Central memory CD4-positive, alpha-beta T cell (primary cell): ENCODE data around the gene AVPR1B.

ENCODE experiments used
- DNase-seq: peaks from one replicate; pipeline ENCODE4 v3.0.0; 2022
- total RNA-seq, 3 experiments: gene quantifications; one replicate each; lab custom pipeline; 2026; lab: John Stamatoyannopoulos, UW

The AVPR1B gene
- total RNA-seq, result 0 reads per million in 3 experiments

- no peak for DNase-seq
Measured at GRCh38 chr1:206117151-206117948, at the start of gene AVPR1B. Gene AVPR1B (minus strand): TSS chr1:206117388. CDS start chr1:206116890, 498 bp downstream.

DNA sequence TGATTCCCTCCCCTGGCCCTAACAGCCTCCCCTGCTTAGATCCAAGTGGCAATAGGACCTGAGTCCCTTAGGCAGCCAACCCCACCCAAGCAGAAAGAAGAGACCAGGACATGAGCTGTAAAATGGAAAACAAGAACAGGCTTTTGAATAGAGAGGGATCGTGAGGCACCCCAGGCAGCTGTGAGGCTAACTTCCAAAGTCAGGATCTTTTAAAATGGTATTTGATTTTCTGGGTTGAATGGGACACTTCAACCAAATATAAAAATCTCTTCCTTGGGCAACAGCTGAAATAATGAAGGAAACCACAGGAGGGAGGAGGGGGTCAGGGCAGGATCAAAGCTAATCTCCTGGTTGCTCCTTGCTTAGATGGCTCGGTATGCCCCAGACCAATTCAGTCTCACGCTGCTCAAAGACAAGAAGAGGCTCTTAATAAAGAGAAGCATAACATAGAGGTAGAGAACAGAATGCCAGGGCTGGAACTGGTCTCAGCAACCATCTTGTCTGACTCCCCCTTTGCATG is 28.6 kb upstream of the AVPR1B start:
- DNase-seq, result no peak

- no peak for DNase-seq
Measured at GRCh38 chr1:206144605-206145004, 27.4 kb upstream of the AVPR1B start.

GRCh38 chr1:206143537-206144172 is 26.5 kb upstream of the AVPR1B start:
- DNase-seq, result no peak

DNA sequence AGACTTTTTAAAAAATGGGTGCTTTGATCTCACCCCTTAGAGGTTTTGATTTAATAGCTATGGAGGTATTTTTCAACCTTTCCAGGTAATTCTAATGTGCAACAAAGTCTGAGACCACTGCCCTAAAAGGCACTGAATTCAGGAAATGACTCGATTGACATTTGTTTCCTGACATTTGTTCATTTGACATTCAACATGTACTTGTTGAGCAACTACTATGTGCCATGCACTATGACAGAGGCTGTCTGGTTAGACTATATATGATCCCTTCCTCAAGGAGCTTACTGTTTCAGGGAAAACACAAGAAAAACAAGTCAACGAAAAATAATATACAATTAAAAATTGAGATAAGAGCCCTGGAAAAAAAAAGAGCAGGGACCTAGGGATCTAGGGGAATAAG is 25.6 kb upstream of the AVPR1B start:
- DNase-seq, result no peak

GRCh38 chr1:206142011-206142410 is 24.8 kb upstream of the AVPR1B start:
- DNase-seq, result no peak

GRCh38 chr1:206136241-206136640 is 19.1 kb upstream of the AVPR1B start:
- DNase-seq, result no peak

- DNase-seq, result no peak
Measured at GRCh38 chr1:206135248-206135647, 18.1 kb upstream of the AVPR1B start.

GRCh38 chr1:206133751-206134415 is 16.7 kb upstream of the AVPR1B start:
- no peak for DNase-seq

GRCh38 chr1:206131037-206131436 is 13.8 kb upstream of the AVPR1B start:
- no peak for DNase-seq

DNA sequence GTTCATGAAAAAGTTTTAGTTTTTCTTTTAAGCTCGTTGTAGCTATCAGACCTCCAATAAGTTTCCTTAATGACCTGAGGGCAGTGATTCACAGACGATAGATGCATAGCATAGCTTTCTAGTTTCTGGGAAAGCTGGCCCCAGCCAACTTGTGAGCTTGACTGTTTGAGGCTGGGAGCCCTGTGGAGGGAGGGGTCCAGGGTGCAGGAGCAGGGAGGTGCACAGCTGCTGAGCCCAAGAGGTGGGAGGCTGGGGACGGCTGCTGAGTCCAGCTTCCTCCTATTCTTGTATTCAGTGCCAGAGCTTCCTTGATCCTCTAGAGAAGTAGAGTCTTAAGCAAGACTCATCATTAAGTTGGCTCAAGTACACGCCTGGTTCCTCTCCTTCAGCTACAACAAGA is 11.0 kb upstream of the AVPR1B start:
- DNase-seq, result no peak

DNA sequence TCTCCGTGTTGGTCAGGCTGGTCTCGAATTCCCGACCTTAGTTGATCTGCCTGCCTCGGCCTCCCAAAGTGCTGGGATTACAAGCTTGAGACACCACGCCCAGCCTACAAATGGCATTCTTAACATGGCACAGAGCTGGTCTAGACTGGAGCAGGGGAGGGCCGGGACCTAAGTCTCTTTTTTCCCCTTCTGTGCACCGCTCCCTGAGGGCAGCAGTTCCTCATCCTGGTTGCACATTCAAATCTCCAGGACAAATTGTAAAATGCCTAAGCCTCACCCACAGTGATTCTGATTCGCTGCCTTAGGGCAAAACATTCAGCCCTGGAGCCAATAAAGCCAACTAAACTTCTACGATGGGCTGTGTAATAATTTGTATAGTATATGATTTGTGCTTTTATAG is 10.1 kb upstream of the AVPR1B start:
- DNase-seq, result no peak

DNA sequence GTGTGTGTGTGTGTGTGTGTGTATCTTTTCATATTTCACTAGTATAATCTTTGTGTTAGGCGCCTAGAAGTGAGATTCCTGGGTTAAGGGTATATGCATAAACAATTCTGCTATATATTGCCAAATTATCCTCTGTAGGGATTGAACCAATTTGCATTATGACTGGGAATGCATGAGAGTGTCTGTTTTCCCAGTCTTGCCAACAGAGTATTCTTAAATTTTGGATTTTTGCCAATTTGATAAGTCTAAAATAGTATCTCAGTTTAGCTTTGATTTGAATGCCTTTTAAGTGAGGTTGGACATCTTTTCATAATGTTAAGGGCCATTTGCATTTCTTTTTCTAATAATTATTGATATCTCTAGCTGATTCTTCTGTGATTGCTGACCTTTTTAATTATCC is 8.2 kb upstream of the AVPR1B start:
- no peak for DNase-seq

DNA sequence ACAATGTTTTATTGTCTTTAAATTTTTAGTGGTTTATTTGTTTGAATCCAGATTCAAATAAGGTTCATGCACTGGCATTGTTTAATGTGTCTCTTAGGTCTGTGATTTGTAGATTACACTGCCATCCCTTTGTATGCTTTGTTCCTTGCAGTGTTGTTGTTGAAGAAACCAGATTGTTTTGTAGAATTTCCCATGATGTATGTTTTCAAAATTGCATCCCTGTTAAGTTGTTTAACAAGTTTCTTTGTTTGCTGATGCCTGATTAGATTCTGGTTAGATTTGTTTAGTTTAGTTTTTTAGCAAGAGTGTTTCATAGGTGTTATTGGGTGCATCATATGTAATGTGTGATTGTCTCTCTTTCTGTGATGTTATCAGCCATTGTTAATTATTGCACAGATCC is 5.5 kb upstream of the AVPR1B start:
- DNase-seq, result no peak

- no peak for DNase-seq
Measured at GRCh38 chr1:206121269-206121668, 4.1 kb upstream of the AVPR1B start.

GRCh38 chr1:206120406-206120805 is 3.2 kb upstream of the AVPR1B start:
- no peak for DNase-seq

GRCh38 chr1:206116873-206117150 is 376 bp downstream of the AVPR1B start:
- no peak for DNase-seq

DNA sequence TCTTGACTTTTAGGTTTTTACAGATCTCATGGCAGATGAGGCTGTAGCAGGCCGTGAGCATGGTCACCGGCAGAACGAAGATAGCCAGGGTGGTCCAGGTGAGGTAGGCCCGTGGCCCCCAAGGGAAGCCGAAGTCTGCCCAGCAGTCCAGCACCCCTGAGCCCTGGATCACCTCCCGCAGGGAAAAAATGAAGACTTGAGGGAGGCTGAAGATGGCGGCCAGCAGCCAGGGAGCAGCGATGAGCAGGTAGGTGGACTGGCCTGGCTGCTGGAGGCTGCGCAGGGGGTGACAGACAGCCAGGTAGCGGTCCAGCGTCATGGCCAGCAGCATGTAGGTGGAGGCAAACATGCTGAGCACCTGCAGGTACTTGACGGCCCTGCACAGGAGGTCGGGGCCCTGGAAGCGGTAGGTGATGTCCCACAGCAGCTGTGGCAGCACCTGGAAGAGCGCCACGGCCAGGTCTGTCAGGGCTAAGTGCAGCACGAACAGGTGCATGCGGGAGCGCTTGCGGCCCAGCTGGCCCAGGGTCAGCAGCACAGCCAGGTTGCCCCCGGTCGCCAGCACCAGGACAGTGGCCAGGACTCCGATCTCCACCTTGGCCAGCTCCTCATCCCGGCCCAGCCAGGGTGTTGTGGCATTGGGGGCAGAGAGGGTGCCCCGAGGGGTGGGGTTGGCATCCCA is 856 bp downstream of the AVPR1B start:
- DNase-seq, result no peak

DNA sequence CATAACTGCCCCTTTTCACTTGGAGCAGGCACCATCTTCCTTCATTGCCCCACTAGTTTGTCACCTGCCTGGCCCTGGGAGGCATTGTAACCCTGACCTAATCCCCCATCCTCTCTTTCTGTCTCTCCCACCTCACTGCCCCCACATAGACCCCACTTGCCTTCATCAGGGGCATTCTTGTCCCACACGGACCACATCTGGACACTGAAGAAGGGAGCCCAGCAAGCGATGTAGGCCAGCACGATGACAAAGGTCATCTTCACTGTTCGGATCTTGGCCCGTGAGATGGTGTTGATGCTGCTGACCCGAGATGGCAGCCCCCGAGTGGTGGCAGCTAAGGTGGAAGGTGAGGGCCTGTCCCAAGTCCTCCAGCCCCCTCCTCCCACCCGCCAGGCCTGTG is 1.4 kb downstream of the AVPR1B start:
- DNase-seq, result no peak

DNA sequence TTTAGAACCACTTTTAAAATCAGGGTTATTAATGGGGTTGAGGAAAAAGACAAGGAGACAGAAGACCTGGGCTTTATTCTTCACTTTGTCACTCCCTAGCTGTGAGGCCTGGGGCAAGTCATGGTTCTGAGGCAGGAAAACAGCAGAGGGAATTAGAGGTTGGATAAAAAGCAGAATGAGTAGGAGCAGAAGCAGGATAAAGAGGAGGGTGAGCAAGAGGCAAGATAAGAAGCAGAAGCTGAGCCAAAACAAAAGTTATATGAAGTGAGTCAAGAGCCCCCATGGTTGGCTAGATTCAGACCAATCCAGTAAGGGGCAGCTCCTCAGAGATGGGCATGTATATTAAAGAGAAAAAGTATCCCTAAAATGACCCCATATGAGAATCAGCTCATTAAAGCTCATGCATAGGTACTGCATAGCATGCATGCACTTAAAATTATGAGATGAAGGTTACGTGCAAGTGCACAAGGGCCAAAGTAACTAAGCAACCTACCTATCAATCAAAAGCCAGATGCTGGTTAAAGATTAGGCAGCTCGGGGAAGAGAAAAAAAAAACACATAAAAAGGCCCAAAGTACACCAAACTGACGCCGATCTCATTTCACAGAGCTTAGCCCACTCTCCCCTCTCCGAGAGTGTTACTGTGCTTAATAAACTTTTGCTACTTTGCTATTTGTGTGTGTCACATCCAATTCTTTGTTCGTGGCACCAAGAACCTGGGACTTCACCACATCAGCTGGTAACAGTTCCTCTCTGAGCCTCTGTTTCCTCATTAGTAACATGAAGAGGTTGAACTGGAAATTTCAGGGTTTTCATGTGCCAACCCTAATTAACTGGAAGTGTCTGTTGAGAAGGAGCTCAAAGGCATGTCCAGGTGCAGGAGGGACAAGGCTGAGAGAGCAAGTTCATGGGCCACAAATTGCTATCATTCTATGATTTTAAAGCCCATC is 2.2 kb downstream of the AVPR1B start:
- DNase-seq, result no peak

- DNase-seq, result no peak
Measured at GRCh38 chr1:206112600-206113301, 4.4 kb downstream of the AVPR1B start.
